Thyroid gland (tissue), 4 donors: ENCODE measurements around the gene ANAPC10.

Experiments used
- POLR2A ChIP-seq, 2 donors: fragments of 450-650 bp; IDR thresholded peaks; one replicate each; pipeline ENCODE4 v1.6.1; 2017; ENCODE audit warnings: antibody characterized with exemption in 2 of 2, mild to moderate bottlenecking in 2 of 2, moderate library complexity in 1 of 2
- TF ChIP-seq, protein P1 (sequence below), 6 experiments: fragments of 200-600 bp in 3 of 6; fragments of 450-650 bp in 3 of 6; sonication (generic) in 3 of 6; IDR thresholded peaks; one replicate each; pipeline ENCODE4 v1.5.1; 2016 to 2019; ENCODE audit warnings: antibody characterized with exemption in 6 of 6, mild to moderate bottlenecking in 2 of 6, inconsistent platforms in 1 of 6, moderate library complexity in 1 of 6

DNA sequence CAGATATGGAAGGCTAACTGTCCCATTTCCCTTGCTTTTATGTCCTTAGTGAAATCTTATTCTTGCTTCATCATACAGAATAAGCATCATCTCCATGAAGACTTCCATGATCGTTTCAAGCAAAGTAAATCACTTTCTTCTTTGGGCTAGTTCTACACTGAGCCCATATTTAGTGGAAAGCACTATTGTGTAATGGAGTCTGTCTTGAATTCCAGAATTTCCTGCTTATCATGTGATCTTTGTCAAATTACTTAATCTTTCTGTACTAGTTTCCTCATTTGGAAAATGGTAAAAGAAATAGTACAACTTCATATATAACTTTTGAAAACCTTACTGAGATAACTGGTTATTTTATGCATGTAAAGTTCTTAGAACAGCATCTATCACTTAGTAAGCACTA lies 7.6 kb downstream of the ANAPC10 start:
- TF ChIP-seq, protein P1, sequence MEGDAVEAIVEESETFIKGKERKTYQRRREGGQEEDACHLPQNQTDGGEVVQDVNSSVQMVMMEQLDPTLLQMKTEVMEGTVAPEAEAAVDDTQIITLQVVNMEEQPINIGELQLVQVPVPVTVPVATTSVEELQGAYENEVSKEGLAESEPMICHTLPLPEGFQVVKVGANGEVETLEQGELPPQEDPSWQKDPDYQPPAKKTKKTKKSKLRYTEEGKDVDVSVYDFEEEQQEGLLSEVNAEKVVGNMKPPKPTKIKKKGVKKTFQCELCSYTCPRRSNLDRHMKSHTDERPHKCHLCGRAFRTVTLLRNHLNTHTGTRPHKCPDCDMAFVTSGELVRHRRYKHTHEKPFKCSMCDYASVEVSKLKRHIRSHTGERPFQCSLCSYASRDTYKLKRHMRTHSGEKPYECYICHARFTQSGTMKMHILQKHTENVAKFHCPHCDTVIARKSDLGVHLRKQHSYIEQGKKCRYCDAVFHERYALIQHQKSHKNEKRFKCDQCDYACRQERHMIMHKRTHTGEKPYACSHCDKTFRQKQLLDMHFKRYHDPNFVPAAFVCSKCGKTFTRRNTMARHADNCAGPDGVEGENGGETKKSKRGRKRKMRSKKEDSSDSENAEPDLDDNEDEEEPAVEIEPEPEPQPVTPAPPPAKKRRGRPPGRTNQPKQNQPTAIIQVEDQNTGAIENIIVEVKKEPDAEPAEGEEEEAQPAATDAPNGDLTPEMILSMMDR (IDR thresholded peaks at IDR 0.05) = no peak
- no peak for TF ChIP-seq POLR2A (IDR thresholded peaks at IDR 0.05)
